HEK293T (cell line): ENCODE measurements around the gene CCR9.

Experiments used
- CTCF ChIA-PET: fragments of 350-600 bp; formaldehyde crosslinking; extraction: SDS; loops from one replicate; lab custom pipeline; 2021; ENCODE audit warnings: antibody characterized with exemption, inconsistent platforms; lab: Yijun Ruan, JAX
- POLR2A ChIA-PET: fragments of 350-600 bp; formaldehyde crosslinking; extraction: SDS; loops from one replicate; lab custom pipeline; 2020; ENCODE audit warnings: antibody characterized with exemption, inconsistent platforms; lab: Yijun Ruan, JAX
- DNase-seq: peaks from one replicate; pipeline ENCODE4 v3.0.0; 2012; ENCODE audit warnings: mixed read lengths; ENCODE audit errors: extremely low spot score
- ARNT ChIP-seq: fragments of 450-650 bp; IDR thresholded peaks from 2 replicates; pipeline ENCODE4 v1.6.1; 2017; ENCODE audit warnings: mild to moderate bottlenecking
- BHLHE40 ChIP-seq: fragments of 450-650 bp; IDR thresholded peaks from 2 replicates; pipeline ENCODE4 v1.6.1; 2016; ENCODE audit warnings: mild to moderate bottlenecking, moderate library complexity, borderline replicate concordance
- CTBP1 ChIP-seq: fragments of 450-650 bp; IDR thresholded peaks from 2 replicates; pipeline ENCODE4 v1.6.1; 2016; ENCODE audit warnings: borderline replicate concordance
- ELF4 ChIP-seq: fragments of 450-650 bp; IDR thresholded peaks from 2 replicates; pipeline ENCODE4 v1.6.1; 2017; ENCODE audit warnings: antibody characterized with exemption
- FOXA1 ChIP-seq: fragments of 450-650 bp; IDR thresholded peaks from 2 replicates; pipeline ENCODE4 v1.6.1; 2016; ENCODE audit warnings: mild to moderate bottlenecking
- FOXK2 ChIP-seq: fragments of 450-650 bp; IDR thresholded peaks from 2 replicates; pipeline ENCODE4 v1.6.1; 2016; ENCODE audit warnings: mild to moderate bottlenecking
- FOXM1 ChIP-seq: fragments of 450-650 bp; IDR thresholded peaks from 2 replicates; pipeline ENCODE4 v1.6.1; 2017; ENCODE audit warnings: mild to moderate bottlenecking, borderline replicate concordance
- HDGF ChIP-seq: fragments of 450-650 bp; IDR thresholded peaks from 2 replicates; pipeline ENCODE4 v1.6.1; 2017; ENCODE audit warnings: antibody characterized with exemption, borderline replicate concordance
- L3MBTL2 ChIP-seq: fragments of 450-650 bp; conservative IDR thresholded peaks from 2 replicates; pipeline ENCODE4 v1.6.1; 2016; ENCODE audit warnings: mild to moderate bottlenecking
- LEF1 ChIP-seq: fragments of 450-650 bp; IDR thresholded peaks from 2 replicates; pipeline ENCODE4 v1.6.1; 2017; ENCODE audit warnings: mild to moderate bottlenecking, borderline replicate concordance
- NFRKB ChIP-seq: fragments of 450-650 bp; IDR thresholded peaks from 2 replicates; pipeline ENCODE4 v1.6.1; 2016; ENCODE audit warnings: mild to moderate bottlenecking, moderate library complexity
- SP1 ChIP-seq: fragments of 450-650 bp; IDR thresholded peaks from 2 replicates; pipeline ENCODE4 v1.6.1; 2017
- SUZ12 ChIP-seq: fragments of 450-650 bp; IDR thresholded peaks from 2 replicates; pipeline ENCODE4 v1.6.1; 2016; ENCODE audit warnings: mild to moderate bottlenecking
- TARDBP ChIP-seq: fragments of 450-650 bp; IDR thresholded peaks from 2 replicates; pipeline ENCODE4 v1.6.1; 2016
- ZNF384 ChIP-seq: fragments of 450-650 bp; IDR thresholded peaks from 2 replicates; pipeline ENCODE4 v1.6.1; 2016
- TF ChIP-seq, protein P1 (sequence below): fragments of 450-650 bp; IDR thresholded peaks from 2 replicates; pipeline ENCODE4 v1.6.1; 2016

The CCR9 gene

DNA sequence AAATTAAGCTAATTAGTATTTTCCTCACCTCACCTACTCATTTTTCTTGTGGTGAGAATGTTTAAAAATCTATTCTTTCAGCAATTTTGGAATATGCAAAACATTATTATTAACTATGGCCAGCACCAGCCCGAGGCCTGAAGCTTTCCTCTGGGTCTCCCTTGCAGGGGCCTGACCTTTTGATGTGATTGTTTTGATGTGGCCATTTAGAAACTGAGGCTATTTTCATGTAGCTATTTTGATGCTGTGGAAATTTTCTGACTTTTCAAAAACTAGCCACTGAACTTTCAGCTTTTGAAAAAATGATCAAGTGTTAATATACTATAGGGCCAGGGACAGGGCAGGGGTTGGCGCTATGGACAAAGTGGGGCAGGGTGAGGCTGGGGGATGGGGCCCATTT, 8.2 kb upstream of the CCR9 start:
- CTCF ChIA-PET, result no interaction called here
- no peak for TF ChIP-seq ARNT
- no peak for TF ChIP-seq HDGF
- TF ChIP-seq ZNF384, result no peak
- no peak for TF ChIP-seq TARDBP
- POLR2A ChIA-PET, result no interaction called here
- no peak for DNase-seq

GRCh38 chr3:45880725-45881077, 5.6 kb upstream of the CCR9 start:
- POLR2A ChIA-PET, result no interaction called here
- DNase-seq, result no peak
- TF ChIP-seq, protein P1, sequence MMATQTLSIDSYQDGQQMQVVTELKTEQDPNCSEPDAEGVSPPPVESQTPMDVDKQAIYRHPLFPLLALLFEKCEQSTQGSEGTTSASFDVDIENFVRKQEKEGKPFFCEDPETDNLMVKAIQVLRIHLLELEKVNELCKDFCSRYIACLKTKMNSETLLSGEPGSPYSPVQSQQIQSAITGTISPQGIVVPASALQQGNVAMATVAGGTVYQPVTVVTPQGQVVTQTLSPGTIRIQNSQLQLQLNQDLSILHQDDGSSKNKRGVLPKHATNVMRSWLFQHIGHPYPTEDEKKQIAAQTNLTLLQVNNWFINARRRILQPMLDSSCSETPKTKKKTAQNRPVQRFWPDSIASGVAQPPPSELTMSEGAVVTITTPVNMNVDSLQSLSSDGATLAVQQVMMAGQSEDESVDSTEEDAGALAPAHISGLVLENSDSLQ, result no peak
- TF ChIP-seq L3MBTL2 (no peak), ELF4 (no peak), TARDBP (no peak), HDGF (no peak), ARNT (no peak), FOXK2 (no peak), NFRKB (no peak), ZNF384 (no peak), FOXA1 (no peak), FOXM1 (no peak)
- CTCF ChIA-PET, result no interaction called here

DNA sequence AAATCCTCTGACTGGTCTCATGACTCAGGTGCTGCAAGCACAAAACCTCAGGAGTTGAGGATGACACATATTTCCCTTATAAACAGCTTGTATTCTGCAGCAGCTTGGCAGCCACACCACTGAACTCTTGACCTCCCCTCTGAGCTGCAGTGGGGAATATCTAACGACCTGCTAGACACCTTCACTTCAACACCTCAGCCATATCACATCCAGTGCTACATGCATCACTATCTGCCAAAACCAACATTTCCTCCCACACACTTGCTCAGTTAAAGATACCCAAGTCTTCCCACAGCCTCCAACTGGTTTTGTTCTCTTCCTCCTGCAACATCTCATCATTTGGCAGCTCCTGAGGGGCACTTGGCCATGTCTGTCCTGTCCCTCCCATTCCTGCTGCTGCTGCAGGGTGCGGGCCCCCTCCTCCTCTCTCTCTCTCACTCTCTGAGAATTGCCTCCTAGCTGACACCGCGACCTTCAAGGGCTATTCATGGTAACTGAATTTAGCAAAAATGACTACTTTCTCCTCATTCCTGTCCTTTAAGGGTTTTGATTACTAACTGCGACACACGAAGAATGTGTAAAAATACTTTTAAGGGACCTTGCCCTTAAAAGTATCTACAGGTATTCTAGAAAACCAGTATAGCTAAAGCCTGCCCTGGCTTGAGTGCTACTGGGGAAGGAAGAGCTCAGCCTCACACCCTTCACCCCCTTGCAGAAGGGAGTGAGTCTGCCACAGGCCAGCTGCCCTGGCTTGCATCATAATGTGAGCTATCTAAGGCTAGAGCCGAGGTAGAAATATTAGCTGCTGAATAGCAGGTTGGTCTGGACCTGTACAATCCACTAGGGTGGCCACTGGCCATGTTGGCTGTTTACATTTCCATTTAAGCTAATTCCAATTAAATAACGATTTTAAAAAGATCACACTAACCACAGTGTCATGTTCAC, 5.0 kb upstream of the CCR9 start:
- no peak for DNase-seq
- TF ChIP-seq LEF1, result no peak
- TF ChIP-seq FOXK2, result no peak
- CTCF ChIA-PET, result no interaction called here
- POLR2A ChIA-PET, result no interaction called here

DNA sequence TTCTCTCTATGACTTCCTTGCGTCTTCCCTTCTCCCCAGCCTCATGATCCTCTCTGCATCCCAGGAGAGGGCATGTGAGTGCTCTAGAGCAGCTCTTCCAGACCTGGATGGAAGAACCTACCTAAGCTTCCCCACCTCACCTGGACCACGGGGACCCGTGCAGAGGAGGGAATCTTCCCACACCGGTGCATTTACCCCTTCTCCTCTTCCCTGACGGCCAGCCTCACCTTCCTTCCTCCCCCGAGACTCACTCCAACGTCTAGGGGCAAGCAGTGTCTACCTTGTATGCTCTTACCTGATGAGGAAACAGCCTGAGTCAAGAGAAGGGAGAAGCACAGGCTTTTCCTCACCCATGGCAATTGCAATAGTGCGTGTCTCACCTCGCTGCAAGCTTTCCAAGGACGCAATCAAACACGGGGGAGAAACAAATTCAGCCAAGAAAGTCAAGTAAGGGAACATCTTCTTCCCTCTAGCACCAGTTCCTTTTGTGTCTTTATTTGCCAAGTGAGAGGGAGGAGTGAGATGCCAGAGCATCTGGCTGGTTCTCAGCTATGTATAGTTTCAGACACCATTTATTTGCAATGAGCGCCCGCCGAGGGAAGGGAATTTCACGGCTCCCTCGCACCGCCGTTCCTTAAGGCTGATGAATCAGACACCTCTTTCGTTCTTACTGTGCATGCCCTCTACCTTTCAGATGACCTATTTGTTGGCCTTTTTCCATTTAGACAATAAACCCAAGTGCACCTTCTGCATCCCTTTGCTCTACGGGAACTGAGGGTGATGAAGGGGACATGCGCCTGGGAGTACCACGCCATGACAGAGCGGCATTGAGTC, 1.8 kb upstream of the CCR9 start:
- POLR2A ChIA-PET, result no interaction called here
- TF ChIP-seq ZNF384 (no peak), NFRKB (no peak), FOXK2 (no peak), SUZ12 (no peak), FOXM1 (no peak), L3MBTL2 (no peak), ARNT (no peak), SP1 (no peak), CTBP1 (no peak), LEF1 (no peak), TARDBP (no peak), ELF4 (no peak), BHLHE40 (no peak), FOXA1 (no peak), HDGF (no peak)
- TF ChIP-seq, protein P1, result no peak
- no peak for DNase-seq
- CTCF ChIA-PET, result no interaction called here

DNA sequence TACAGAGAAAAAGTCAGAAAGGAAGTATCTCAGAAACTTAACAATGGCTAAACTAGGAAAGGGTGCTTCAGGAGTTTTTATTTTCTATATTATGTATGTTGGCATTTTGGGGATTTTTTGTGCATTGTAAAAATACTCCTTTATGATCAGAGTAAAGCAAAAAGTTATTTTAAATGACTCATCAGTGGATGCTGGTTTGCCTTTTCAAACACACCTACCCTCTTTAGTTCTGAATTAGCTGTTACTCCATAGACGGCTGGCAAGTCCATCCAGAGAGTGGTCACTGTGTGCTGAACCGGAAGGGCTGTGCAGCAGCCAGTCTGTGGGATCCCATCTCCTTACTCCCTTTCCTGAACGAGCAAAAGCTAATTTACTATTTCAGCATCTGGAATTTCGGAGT, 942 bp downstream of the CCR9 start:
- CTCF ChIA-PET, result no interaction called here
- TF ChIP-seq FOXM1 (no peak), L3MBTL2 (no peak), ZNF384 (no peak), FOXA1 (no peak), SP1 (no peak), LEF1 (no peak), ARNT (no peak), NFRKB (no peak)
- TF ChIP-seq, protein P1, result no peak
- POLR2A ChIA-PET, result no interaction called here
- DNase-seq, result no peak

DNA sequence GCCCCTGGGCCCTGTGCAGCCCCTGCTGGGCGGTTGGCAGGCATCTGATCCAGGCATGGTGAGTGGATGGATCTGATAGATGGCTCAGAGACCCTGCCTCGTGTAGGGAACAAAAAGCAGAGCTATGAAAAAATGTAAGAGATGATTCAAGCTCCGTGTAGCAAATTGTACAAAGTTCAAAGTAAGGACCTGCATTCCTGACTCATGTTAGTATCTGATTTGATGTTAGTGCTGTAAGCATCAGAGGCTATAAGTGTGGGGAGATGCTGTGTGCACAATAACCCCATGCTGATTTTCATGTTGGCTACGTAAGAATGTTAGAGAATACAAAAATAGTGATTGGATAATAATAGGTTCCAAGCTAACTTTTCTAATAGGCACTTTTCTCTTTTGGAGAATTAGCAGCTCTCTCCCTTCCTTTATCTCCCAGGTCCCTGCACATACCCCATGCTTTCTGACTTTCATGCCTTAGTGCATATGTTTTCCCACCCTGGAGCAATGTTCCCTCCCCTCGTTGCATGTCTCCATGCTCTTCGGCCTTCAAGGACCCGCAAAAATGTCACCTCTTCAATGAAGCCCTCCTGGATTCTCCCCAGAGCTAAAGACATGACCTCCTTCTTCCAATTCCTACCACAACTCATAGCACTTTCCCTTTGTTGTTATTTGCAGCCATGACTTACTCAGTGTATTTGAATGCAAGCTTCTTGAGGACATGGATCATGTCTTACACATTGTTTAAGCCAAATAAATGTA, 1.6 kb downstream of the CCR9 start:
- no peak for DNase-seq
- CTCF ChIA-PET, result no interaction called here
- no peak for TF ChIP-seq SP1
- no peak for TF ChIP-seq SUZ12
- TF ChIP-seq FOXM1, result no peak
- no peak for TF ChIP-seq FOXK2
- no peak for TF ChIP-seq FOXA1
- POLR2A ChIA-PET, result no interaction called here
